HG03442 (cell line): Measurements from ENCODE around the gene RPL26.
"Not testable (repeated sequence)": the region's sequence is repeated elsewhere in the genome, so short reads cannot be mapped to it uniquely, and the experiment has no call there.

ENCODE experiments used
- ATAC-seq: cut with Tn5 transposase; IDR thresholded peaks from one replicate; pipeline ENCODE4 v1.9.1; 2021; ENCODE audit warnings: mild to moderate bottlenecking, moderate library complexity; ENCODE audit not compliant: unreplicated experiment

The RPL26 gene

GRCh38 chr17:8369944-8370343 is 13.0 kb downstream of the RPL26 start:
- ATAC-seq, result no peak

- ATAC-seq, result no peak
These were observed 14.8 kb downstream of the RPL26 start for GRCh38 chr17:8368193-8368592.

GRCh38 chr17:8366231-8366630 is 16.8 kb downstream of the RPL26 start:
- no peak for ATAC-seq

GRCh38 chr17:8365143-8365542 is 17.9 kb downstream of the RPL26 start:
- no peak for ATAC-seq

DNA sequence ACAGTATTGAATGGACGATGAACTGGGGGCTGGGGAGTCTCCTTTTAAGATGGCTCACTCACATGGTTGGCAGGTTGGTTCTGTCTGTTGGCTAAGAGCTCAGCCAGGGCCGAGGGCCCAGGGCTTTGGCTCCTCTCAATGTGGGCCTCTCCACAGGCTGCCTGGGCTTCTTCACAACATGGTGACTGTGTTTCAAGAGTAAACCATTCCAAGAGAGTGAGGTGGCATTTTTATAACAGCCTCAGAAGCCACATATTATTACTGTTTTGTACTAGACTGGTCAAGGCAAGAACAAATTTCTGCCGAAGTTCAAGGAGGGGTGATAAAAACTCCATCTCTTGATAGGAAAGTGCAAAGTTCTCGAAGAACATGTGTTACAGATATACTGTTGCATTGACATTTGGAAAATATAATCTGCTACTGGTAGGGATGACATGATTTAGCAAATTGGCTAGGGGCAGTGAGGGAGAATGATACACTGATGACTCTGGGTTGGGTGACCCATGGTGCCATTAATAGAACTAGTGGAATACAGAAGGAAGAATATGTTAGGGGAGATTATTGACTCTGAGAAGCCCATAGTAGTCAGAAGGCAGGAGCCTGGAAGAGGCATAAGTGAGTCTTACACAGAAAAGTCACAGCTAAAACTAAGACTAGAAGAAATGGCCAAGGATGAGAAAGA is 20.2 kb downstream of the RPL26 start:
- no peak for ATAC-seq

DNA sequence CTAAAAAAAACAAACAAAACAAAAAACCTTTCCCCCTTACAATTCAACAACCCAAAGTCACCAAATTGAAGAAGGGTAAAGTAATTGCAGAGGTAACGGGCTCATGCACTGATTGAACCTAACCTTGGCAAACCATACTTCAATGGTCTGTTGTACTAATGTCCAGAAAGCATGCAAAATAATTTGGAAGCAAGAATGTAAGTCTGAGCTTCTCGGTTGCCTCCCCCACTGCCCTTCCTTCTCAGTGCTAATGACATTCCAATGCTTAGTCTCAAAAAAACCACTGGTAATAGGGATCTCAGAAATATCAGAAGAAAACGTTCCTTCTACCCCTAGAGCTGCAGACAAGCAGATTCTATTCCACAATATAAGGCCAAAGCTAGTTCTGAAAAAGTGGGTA is 22.2 kb downstream of the RPL26 start:
- ATAC-seq, result no peak

DNA sequence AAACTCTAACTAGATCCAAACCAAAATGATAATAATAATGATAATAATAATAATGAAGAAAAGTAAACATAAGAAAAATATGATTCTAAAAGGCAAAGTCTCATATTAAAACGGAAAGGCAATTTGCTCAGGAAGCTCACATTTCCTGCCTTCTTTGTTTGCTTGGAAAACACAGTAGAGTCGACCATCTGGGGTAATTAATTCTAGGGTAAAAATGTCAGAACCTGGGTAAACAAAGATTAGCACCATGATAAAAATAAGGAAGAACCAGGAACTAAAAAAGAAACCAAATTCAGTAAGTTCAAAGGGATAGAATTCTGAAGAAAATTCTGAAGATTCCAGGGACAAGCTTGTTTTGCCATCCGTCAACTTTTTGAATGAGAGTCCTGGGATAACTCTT is 22.7 kb downstream of the RPL26 start:
- no peak for ATAC-seq

DNA sequence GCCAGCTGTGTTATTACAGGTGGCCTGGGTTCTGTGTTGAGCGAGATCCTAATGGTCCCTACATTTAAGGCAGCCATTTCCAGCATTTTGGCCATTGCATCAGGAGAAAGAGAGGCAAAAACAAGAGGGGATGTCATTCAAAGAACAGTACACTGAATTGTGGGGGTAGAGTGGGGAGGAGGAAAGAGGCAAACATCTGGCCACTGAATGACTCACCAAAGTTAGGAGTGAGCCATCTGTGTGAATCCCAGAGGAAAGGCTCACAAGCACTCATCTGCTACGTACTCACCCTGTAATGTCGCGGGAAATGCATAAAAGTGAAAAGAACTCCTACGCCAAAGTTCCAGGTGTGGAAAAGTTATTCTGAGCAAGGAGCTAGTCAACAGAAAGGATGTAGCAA is 23.2 kb downstream of the RPL26 start:
- ATAC-seq, result no peak

DNA sequence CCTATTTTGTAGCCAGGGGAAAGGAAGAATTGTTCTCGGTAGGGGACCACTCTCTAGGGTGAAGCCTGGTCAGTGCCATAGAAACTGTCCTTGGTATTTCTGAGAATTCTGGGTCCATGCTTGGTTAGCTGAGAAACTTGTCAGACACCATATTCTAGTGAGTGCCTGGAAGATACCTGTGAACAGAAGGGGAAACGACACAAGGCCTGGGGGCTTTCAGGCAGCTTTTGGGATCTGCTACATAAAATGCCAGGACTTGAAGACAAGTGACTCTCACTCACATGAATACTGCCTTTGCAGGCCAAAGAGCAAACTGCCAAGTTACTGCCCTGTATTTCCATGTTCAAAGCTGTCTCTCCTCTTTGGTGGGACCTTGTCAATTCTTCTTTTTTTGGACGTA is 25.1 kb downstream of the RPL26 start:
- no peak for ATAC-seq

- ATAC-seq, result no peak
These were observed 28.8 kb downstream of the RPL26 start for GRCh38 chr17:8354236-8354635.

GRCh38 chr17:8353736-8354135 is 29.3 kb downstream of the RPL26 start:
- ATAC-seq, result no peak

GRCh38 chr17:8350339-8350738 is 32.7 kb downstream of the RPL26 start:
- ATAC-seq, result no peak

GRCh38 chr17:8347001-8347400 is 36.0 kb downstream of the RPL26 start:
- ATAC-seq, result not testable (repeated sequence)

- ATAC-seq, result no peak
These were observed 36.9 kb downstream of the RPL26 start for GRCh38 chr17:8345951-8346665.

- ATAC-seq, result no peak
These were observed 37.8 kb downstream of the RPL26 start for GRCh38 chr17:8345052-8345690.

DNA sequence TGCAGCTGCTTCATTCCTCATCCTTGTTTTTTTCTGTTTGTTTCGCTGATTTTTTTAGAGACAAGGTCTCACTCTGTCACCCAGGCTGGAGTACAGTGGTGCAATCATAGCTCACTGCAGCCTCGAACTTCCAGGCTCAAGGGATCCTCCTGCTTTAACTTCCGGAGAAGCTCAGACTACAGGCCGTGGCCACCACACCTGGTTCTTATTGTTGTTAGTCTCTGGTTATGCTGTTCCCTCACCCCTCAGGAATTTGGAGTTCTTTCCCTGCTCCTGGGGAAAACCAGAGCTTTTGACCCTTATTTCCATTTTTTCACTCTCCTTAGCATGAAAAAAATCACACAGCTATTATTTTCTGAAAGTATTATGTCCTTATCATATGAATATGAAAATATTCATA is 41.5 kb downstream of the RPL26 start:
- ATAC-seq, result no peak

GRCh38 chr17:8339540-8339939 is 43.5 kb downstream of the RPL26 start, which contains the start of gene ODF4:
Gene ODF4, plus strand, starts transcription at chr17:8339840. Its CDS starts 212 bp downstream, at chr17:8340052.
- no peak for ATAC-seq

DNA sequence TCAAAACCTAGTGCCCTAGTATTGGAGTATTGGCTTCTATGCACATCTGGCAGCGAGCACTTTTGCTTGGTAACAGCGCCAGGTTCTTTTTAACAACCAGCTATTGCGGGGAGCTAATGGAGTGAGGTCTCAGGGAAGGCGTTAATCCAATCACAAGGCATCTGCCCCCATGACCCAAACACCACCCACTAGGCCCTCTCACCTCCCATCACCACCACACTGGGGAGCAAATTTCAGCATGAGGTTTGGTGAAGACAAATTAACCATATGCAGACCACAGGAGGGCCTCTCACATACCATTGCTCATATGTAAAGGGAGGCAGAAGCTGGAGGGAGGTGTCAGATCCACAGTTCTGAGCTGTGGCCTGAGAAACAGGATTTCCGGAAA is 44.2 kb downstream of the RPL26 start:
- ATAC-seq, result no peak

- ATAC-seq, result no peak
These were observed 44.9 kb downstream of the RPL26 start for GRCh38 chr17:8337802-8338752.

DNA sequence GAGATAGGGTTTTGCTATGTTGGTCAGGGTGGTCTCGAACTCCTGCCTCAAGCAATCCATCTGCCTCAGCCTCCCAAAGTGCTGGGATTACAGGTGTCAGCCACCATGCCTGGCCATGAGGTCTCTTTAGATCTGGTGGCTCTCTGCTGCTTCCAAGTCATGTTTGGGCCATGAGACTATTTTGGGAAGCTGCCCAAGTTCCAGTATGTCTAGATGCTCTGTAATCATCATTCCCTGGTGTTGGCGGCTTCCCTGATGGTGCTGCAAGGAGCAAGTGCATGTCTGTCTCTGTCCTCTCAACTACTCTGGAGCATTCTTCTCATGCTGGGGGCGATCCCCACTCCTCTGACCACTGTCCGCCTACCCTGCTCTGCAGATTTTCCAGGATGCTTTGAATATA is 49.7 kb downstream of the RPL26 start:
- no peak for ATAC-seq

GRCh38 chr17:8332688-8333087 is 50.3 kb downstream of the RPL26 start:
- no peak for ATAC-seq
